IPS-11a (cell line): ENCODE measurements around the gene OR2W1.
A peak's percentile ranks its signal among the peaks of the same experiment; 100 is the strongest.

Experiments used
- H3K4me3 ChIP-seq: one replicate; pipeline ENCODE4 v1.5.1; 2013; ENCODE audit warnings: low read depth, low read length, control low read depth

OR2W1 gene, protein sequence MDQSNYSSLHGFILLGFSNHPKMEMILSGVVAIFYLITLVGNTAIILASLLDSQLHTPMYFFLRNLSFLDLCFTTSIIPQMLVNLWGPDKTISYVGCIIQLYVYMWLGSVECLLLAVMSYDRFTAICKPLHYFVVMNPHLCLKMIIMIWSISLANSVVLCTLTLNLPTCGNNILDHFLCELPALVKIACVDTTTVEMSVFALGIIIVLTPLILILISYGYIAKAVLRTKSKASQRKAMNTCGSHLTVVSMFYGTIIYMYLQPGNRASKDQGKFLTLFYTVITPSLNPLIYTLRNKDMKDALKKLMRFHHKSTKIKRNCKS

DNA sequence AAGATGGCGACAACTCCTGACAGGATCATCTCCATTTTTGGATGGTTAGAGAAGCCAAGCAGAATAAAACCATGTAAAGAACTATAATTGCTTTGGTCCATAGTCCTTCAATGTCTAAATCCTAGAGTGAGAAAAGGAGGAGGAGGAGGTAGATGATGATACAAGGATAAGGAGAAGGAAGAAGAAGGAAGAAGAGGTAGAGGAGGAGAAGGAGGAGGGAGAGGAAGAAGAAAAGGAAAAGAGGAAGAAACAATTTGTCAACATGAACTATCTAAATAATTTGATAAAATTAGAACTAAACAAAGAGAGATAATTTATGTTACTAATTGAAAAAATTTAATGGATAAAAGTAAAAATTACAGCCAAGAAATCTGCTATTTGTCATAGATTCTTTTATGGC, at the start of gene OR2W1:
TSS of gene OR2W1 (minus strand) at position 101 of the 400 bp plus-strand sequence. CDS start at position 101, 0 bp downstream.
- H3K4me3 ChIP-seq: no peak within 1 kb of the TSS

DNA sequence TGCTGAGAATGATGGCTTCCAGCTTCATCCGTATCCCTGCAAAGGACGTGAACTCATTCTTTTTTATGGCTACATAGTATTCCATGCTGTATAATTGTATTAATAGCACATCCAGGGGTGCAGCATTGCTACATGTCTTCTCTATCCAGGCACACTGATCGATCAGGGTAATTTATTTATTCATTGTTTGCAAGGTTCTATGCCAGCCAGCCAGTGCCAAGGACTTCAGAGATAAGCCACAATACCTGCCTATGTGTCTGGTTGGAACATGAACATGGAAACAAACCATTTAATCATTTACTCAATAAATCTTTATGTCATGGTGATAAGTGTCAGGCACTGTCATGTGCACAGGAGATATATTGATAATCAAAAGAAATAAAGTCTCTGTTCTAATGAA, 48.0 kb upstream of the OR2W1 start:
- H3K4me3 ChIP-seq: no peak overlapping the region

DNA sequence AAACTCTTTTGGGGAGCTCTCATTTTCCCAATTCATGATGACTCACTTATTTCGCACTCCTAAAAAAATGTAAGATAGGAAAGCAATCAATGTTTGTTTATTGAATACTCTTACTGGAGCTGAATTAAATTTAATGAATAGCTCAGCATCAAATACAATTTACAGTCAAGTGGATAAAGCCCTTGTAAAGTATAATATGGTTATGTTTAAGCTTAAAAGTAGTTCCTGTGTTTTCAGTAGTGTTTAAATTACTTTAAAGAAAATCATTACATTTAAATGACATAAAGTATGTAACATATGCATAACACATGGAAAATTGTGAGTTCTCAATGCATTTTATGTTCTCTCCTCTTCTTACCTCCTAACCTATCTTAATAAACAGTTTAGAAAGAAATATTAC, 42.2 kb upstream of the OR2W1 start, which contains the start of gene OR2B3:
TSS of gene OR2B3 (minus strand) at position 101 of the 400 bp plus-strand sequence. CDS start at position 36, 65 bp downstream.
- H3K4me3 ChIP-seq: no peak within 1 kb of the TSS

DNA sequence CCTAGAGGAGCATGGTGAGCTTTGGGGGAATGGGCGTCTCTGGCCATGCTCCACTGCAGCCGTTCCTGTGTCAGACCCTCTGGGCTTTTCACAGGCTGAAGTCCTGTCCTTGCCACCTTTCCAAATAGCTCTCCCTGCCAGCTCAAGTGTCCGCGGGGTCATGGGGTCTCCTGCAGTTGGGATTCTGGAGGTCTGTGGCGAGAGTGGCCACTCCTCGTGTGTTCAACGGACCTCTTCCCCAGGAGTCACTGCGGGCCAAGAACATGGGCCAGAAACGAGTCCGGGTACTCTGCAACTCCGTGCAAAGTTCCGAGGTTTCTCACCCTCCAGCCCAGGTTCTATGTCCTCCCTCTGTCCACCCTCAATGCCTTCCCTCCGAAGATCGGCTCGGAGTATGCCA, 37.5 kb upstream of the OR2W1 start:
- H3K4me3 ChIP-seq: no peak overlapping the region

DNA sequence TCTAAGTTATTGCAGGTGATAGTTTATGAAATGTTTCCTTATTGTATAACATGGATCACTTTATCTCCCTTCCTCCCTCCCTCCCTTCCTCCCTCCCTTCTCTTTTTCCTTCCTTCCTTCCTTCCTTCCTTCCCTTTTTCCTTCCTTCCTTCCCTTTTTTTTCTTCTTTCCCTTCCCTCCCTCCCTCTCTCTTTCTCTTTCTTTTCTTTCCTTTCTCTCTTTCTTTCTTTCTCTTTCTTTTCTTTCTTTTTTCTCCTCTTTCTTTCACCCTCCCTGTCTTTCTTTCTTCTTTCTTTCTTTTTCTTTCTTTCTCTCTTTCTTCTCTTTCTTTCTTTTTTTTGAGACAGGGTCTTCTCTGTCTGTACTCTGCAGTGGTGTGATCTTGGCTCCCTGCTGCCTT, 36.3 kb upstream of the OR2W1 start:
- H3K4me3 ChIP-seq: no peak overlapping the region

DNA sequence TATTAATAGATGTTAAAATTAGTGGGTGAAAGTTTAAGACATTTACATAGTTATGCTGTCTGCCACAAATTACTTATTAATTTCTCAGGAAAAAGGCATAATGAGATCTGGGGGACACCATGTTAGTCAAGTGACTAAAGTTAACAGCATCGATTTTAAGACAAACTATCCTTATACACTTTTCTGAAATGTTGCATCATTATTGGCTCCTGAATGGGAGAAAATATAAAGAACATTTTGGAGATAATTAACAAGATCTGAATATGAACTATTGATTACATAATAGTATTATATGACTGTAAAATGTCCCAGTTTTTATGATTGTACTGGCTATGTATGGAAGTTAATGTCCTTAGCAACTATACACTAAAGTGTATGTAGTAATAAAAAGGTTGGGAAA, 34.2 kb upstream of the OR2W1 start:
- H3K4me3 ChIP-seq: no peak overlapping the region

DNA sequence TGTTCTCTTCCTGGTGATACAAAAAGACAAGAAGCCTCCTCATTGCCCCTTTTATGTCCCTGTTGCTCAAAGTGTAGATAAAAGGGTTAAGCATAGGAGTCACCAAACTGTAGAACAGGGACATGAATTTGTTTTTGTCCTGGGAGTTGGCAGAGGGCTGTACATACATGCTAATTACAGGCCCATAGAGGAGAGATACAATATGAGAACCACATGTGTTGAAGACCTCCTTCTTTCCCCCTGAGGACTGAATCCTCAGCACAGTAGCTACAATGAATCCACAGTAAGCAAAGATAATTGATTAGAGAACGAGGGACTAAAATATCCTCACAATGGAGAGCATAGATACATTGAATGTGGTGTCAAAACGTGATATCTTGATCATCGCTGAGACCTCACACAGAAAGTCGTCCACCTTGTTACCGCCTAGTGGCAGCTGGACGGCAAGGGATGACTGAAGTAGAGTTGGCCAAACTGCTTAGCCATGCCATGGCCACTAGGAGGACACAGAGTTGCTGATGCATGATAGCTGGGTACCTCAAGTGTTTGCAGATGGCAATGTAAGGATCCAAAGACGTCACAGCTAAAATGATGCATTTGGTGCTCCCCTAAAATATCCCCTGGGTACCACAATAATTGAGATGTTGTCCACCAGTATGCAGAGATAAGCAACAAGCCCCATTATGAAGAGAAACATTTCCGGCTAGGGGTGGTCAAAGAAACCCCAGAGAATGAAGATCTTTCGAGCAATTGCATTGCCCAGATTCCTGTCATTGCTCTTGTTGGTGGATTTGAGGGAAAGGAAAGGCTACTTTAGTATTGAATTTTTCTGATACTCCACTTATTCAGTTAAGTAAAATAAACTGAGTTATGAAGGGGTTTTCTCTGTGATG, 27.1 kb upstream of the OR2W1 start:
- no peak overlapping the region for H3K4me3 ChIP-seq

DNA sequence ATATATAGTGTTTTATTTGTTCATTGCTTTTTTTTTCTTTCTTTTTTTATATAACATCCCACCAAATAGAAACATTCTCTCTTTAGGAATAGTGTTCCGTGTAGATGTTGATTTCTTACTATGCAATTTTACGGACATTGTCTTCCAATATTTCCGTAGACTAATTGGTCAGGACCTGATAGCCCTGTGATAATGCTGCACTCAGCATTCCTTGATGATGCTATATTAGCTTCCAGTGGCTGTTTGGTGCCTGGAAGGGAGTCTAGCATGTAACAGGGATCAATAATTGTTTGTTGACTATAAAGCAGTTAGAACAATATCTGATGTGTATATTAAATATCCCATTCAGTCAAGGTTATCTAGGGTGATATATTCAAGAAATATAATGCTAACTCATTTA, 6.7 kb upstream of the OR2W1 start:
- H3K4me3 ChIP-seq: no peak overlapping the region

DNA sequence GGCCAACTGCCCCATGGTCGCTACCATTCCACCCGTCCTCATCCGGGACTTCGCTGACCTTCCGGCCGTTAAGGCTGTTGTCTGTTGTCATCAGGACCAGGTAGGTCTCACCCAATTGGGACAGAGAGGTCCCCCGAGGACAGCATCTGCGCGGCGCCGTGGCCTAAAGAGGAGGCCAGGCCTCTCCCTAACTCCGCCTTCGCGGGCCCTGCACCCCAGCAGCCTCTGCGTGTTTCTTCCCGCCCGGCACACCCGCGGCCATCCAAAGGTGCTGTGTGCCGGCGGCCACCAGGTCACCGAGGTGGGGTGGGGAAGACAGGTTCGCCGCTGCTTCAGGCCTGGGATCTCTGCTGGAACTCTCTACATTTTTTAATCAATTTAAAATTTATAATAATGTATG, 9.0 kb downstream of the OR2W1 start:
- H3K4me3 ChIP-seq: no peak overlapping the region

DNA sequence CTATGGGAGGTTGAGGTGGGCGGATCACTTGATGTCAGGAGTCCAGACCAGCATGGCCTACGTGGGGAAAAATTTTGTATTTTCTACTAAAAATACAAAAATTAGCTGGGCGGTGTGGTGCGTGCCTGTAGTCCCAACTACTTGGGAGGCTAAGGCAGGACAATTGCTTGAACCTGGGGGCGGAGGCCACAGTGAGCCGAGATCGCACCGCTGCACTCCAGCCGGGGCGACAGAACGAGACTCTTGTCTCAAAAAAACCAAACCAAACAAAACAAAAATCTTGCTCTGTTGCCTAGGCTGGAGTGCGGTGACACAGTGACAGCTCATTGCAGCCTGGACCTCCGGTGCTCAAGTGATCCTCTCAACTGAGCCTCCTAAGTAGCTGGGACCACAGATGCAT, 16.2 kb downstream of the OR2W1 start:
- no peak overlapping the region for H3K4me3 ChIP-seq

DNA sequence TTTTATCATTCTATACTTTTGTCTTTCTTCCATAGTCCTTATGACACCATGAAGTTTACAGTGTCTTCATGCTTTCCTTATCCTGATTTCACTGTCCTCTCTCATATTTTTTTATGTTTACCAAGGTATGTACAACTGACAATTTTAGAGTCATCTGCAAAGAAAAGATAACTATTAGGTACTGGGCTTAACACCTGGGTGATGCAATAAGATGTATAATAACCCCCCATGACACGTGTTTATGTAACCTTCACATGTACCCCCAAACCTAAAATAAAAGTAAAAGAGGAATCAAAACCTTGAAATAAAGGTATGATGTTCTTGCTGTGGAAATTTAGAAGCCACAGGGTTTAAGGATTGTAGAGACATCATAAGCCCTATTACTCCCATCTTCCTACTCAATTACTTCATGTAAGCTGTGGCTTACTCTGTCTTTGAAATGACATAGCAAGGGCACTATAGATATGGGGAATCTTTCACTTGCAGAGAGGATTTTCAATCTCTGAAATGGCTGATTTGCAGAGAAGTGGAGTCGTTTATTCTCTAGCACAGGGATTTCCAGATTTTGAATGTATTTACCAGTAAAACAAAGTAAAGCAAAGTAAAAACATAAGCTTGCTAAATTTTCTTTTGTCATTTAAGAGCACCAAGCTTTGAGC, 18.9 kb downstream of the OR2W1 start:
- H3K4me3 ChIP-seq: no peak overlapping the region

DNA sequence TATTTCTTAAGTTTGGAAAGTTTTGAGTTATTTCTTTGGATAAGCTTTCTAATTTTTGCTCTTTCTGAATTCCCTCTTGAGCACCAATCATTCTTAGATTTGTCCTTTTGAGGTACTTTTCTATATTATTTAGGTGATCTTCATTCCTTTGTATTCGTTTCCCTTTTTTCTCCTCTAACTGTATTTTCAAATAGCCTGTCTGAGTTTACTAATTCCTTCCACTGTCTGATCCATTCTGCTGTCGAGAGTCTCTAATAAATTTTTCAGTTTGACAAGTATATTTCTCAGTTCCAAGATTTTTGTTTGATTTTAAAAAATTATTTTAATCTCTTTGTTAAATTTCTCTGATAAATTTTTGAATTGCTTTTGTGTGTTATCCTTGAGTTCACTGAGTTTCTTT, 23.5 kb downstream of the OR2W1 start:
- H3K4me3 ChIP-seq: no peak overlapping the region

DNA sequence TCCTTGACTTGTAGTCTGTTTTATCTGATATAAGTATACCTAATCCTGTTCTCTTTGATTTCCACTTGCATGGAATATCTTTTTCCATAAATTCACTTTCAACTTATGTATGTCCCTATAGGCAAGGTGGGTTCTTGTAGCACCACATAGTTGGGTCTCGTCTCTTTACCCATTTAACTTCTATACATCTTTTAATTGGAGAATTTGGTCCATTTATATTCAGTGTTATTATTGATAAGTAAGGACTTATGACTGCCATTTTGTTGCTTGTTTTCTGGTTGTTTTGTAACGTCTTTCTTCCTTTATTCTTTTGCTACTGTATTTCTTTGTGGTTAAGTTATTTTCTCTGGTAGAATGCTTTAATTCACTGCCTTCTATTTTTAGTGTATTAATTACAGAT, 25.3 kb downstream of the OR2W1 start:
- no peak overlapping the region for H3K4me3 ChIP-seq

DNA sequence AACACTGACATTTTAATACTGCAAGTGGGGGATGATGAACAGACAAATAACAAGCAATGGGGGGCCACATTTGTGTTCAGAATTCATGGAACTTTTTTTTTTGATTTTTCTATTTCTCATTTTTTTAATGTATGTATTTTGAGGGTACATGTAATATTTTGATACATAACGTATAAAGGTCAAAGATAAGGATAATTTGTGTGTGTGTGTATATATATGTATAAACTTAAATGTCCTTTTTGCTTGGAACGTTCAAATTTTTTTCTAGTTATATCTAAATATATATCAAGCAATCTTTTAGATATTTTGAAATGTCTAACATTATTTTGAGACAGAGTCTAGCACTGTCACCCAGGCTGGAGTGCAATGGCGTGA, 27.6 kb downstream of the OR2W1 start:
- no peak overlapping the region for H3K4me3 ChIP-seq

DNA sequence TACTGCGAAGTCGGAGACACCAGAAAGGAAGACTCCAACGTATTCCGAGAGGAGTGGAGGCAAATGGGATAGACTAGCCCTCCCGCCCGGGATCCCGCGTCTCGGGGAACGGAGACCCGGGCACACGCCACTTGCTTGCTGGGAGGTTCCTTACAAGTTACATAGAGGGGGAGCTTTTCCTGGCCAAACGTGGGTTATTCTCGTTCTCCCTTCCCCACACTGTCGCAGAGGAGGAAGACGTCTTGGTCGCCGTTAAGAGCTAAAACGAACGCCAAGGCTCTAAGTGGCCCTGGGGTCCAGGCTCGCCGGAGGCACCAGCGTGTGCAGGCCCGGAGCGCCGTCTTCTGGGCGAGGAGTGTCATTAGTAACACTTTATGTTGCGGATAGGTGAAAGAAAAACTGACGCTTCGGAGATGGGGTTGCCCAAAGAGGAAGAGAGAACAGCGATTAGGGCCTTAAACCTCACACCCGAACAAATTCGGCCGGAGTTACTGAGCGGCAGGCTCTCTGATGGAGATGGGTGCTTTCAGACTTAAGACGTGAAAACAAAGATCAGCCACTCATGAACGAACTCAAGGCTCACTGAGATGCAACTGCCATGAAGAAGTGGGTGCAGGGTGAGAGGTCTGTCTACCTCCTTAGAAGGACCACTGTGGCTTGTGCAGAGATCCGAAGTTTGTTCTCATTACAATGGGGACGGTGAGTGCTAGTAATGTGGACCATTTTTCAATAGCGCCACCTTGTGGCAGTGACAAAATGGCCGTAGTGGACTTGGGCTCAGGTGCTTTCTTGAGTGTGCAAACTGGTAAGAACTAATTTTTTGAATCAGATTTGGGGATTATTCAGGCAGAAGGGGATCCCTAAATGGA, 28.2 kb downstream of the OR2W1 start:
- peak overlapping the region; percentile 83 for H3K4me3 ChIP-seq

DNA sequence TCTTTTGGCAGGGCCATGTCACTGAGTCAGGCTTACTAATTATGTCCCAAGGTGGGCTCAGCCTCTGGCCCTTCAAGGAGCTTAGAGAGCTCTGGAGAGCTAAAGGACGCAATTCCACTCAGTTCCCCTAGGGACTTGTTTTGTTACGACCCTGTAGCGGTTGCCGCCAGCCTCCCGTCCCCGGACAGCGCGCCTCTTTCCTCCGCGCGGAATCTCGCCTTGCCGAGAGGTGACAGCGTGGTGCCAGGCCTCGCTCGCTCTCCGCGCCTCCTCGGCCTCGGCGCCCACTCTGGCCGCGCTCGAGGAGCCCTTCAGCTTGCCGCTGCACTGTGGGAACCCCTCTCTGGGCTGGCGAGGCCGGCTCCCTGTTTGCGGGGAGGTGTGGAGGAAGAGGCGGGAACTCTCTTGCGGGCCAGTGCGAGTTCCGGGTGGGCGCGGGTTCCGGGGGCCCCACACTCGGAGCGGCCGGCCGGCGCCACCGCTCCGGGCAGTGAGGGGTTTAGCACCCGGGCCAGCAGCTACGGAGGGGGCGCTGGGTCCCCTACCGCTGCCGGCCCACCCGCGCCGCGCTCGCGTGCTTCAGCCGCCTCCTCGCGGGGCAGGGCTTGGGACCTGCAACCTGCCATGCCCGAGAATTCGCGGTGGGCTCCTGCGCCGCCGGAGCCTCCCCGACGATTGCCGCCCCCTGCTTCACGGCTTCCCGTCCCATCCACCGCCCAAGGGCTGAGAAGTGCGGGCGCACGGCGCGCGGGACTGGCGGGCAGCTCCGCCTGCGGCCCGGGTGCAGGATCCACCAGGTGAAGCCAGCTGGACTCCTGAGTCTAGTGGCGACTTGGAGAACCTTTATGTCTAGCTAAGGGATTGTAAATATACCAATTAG, 30.0 kb downstream of the OR2W1 start:
- H3K4me3 ChIP-seq: no peak overlapping the region

DNA sequence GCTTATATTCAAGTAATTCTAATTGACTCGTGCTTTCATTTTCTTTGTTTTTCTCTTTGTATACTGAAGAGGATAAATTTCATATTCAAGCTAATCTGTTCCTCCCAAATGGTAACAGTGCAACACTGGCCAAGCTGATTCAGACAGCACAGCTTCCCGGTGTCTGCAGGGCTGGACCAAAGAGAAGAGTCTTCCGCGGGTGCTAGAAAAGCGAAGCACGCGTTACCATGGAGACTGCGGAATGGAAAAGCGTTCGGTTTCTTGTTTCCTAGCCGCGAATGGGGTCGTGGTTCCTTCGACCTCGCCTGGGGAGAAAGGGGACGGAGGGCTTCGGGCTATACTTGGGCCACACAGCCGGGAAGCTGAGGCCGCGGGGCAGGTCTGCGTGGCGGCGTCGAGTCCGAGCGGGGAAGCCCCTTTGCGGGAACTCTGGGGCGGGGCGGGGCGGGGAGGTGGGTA, 33.7 kb downstream of the OR2W1 start:
- H3K4me3 ChIP-seq: peak overlapping the region; percentile 65

DNA sequence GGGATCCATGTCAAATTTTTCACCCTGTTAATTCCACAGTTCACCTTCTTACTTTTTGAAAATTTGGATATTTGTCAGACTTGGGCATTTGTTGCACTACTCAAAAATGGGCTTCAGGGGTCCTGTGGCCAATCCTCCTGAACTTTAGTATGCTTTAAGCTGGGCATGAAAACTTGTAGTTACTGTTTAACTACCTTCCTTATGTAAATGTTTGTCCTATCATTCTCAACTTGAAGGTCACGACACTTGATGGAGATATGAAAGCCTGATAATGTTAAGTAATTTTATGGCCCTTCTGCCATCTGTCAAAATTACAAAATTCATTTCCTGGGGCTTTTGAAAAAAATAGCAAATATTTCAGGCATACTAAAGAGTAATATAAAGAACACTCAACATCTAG, 35.6 kb downstream of the OR2W1 start:
- H3K4me3 ChIP-seq: no peak overlapping the region

DNA sequence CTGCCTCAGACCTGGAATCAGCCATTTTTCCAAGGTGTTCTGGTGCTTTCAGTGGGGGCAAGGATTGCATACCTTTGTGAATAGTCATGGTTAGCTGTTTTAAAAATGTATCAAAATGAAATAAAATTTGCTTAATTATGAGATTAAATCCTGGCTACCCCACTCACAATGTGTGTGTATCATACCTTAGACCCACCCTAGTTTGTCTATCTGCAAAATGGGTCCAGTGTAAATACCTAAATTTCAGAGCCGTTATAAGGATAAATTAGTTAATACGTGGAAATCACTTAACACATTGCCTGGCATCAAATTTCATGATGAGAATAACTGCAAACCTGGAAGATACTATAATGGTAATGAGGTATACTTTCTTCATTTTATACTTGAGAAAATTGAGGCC, 36.9 kb downstream of the OR2W1 start:
- H3K4me3 ChIP-seq: no peak overlapping the region
